ENCODE data around the gene UBE2O.

Gene UBE2O

DNA sequence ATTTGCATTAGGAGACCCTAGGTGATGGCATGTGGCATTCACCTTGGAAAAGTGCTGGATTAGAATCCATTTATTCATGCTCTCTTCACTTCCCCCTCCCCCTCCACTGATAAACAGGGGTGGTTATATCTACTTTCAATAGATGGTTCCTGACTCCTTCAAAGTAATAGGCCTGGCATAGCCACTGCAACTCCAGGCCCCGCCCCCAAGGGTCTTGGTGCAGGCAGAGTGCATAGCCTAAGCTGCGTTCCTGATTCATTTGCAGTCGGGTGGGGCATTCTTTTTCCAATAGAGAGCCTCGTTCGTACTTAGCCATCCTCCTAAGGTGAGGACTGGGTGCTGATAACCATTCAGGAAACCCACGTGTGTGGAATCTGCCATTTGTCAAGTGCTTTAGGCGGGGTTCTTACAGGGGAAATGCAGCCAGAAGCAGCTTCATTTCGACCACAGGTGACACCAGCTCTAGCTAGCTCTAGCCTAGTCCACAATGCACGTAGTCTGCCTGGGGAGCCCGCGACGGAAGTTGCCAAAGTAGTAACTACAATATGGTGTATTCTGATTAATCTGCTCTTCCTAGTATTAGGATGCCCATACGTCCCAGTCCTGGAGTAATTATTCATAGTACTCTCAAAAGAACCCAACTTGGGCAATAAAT lies 11.1 kb downstream of the UBE2O start:
- ATAC-seq (no peak), DNase-seq (ENCODE audit: low spot score in 2 of 2) (no peak)
- Mint-ChIP-seq H3K9me3 (no peaks in the 10 kb centered on the region), H3K27ac (peak overlapping the region; percentile 80), H3K4me3 (no peak overlapping the region), H3K36me3 (no peaks in the 10 kb centered on the region), H3K4me1 (peaks cover 79% of the 10 kb centered on the region)

GRCh38 chr17:76440751-76441362 lies 12.1 kb downstream of the UBE2O start:
- Mint-ChIP-seq H3K36me3 (no peaks in the 10 kb centered on the region), H3K4me1 (peaks cover 75% of the 10 kb centered on the region), H3K27ac (no peak overlapping the region), H3K4me3 (no peak overlapping the region), H3K9me3 (no peaks in the 10 kb centered on the region)
- ATAC-seq (no peak), DNase-seq (ENCODE audit: low spot score in 2 of 2) (no peak)

DNA sequence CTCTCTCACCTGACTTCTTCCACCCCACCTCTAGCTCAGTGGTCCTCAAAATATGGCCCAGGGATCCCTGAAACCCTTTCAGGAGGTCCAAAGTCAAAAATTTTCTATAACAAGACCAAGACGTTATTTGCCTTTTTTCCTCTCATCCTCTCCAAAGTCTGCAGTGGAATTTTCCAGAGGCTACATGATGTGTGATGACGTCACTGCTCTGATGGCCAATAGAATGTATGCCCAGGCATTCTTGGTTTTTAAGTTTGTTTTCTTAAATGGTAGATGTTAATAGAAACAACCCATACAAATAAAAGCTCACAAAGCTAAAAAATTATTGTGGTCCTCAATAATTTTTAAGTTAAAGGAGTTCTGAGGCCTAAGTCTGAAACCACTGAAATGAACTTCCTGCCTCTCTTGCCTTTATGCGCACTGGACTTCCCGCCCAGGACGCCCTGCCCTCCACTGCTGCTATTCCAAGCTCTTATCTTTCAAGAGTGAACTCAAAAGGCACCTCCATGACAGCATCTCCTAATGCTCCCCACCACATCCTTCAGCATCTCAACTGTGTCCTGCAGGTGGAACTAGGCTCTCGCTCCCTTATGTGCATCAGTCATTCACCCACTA lies 13.5 kb downstream of the UBE2O start:
- no peak overlapping the region for H3K4me3 Mint-ChIP-seq
- H3K36me3 Mint-ChIP-seq = peaks cover 2% of the 10 kb centered on the region
- H3K4me1 Mint-ChIP-seq = peaks cover 60% of the 10 kb centered on the region
- no peak for DNase-seq (ENCODE audit: low spot score in 2 of 2)
- ATAC-seq = no peak
- no peaks in the 10 kb centered on the region for H3K9me3 Mint-ChIP-seq
- H3K27ac Mint-ChIP-seq = peak overlapping the region; percentile 4

DNA sequence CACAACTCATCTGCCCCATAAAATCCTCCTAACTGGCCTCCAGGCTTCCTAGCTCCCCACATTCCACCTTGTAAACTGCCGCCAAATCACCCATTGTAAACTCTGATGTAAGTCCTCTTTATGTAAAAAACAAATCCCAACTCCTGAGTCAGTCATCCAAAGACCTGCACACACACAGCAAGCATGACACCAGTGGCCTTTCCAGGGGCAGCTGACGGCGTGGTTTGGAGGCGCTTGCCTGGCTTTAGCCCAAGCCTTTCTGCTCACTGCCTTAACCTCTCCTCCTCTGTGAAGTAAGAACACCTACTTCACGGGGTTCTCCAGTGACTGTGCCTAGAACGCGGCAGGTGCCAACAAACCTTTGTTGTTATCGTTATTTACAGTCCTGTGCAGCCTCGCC lies 14.0 kb downstream of the UBE2O start:
- Mint-ChIP-seq H3K27ac (no peak overlapping the region), H3K9me3 (no peaks in the 10 kb centered on the region), H3K4me1 (peaks cover 55% of the 10 kb centered on the region), H3K4me3 (no peak overlapping the region), H3K36me3 (peaks cover 7% of the 10 kb centered on the region)
- DNase-seq (ENCODE audit: low spot score in 2 of 2) = no peak
- ATAC-seq = no peak

- no peak for DNase-seq (ENCODE audit: low spot score in 2 of 2)
- H3K4me3 Mint-ChIP-seq = no peak overlapping the region
- ATAC-seq = no peak
- no peaks in the 10 kb centered on the region for H3K9me3 Mint-ChIP-seq
- H3K36me3 Mint-ChIP-seq = peaks cover 8% of the 10 kb centered on the region
- peaks cover 50% of the 10 kb centered on the region for H3K4me1 Mint-ChIP-seq
- H3K27ac Mint-ChIP-seq = no peak overlapping the region
These were observed 15.2 kb downstream of the UBE2O start for GRCh38 chr17:76437467-76438402.

GRCh38 chr17:76435751-76436150 lies 17.2 kb downstream of the UBE2O start:
- Mint-ChIP-seq H3K9me3 (no peaks in the 10 kb centered on the region), H3K27ac (no peak overlapping the region), H3K4me3 (no peak overlapping the region), H3K4me1 (peaks cover 38% of the 10 kb centered on the region), H3K36me3 (peaks cover 8% of the 10 kb centered on the region)
- ATAC-seq (no peak), DNase-seq (ENCODE audit: low spot score in 2 of 2) (no peak)

- no peak for ATAC-seq
- H3K9me3 Mint-ChIP-seq = no peaks in the 10 kb centered on the region
- no peak overlapping the region for H3K4me3 Mint-ChIP-seq
- no peak for DNase-seq (ENCODE audit: low spot score in 2 of 2)
- peaks cover 36% of the 10 kb centered on the region for H3K4me1 Mint-ChIP-seq
- H3K36me3 Mint-ChIP-seq = peaks cover 8% of the 10 kb centered on the region
- H3K27ac Mint-ChIP-seq = no peak overlapping the region
These were observed 18.1 kb downstream of the UBE2O start for GRCh38 chr17:76434870-76435269.

DNA sequence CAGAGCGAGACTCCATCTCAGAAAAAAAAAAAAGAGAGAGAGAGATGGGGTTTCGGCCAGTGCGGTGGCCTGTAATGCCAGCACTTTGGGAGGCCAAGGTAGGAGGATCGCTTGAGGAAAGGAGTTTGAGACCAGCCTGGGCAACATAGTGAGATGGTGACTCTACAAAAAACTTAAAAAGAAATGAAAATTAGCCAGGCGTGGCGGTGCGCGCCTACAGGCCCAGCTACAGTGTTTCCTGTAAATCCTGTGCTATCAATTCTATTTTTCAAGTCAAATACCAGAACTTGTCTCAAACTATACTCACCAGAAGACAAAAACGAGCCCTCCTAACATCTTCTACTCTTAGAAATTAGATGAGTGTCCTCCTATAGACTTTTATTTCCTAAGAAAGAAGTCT lies 19.3 kb downstream of the UBE2O start:
- H3K4me3 Mint-ChIP-seq = no peak overlapping the region
- ATAC-seq (no peak), DNase-seq (ENCODE audit: low spot score in 2 of 2) (no peak)
- peaks cover 8% of the 10 kb centered on the region for H3K36me3 Mint-ChIP-seq
- no peaks in the 10 kb centered on the region for H3K9me3 Mint-ChIP-seq
- H3K4me1 Mint-ChIP-seq = peaks cover 28% of the 10 kb centered on the region
- no peak overlapping the region for H3K27ac Mint-ChIP-seq

DNA sequence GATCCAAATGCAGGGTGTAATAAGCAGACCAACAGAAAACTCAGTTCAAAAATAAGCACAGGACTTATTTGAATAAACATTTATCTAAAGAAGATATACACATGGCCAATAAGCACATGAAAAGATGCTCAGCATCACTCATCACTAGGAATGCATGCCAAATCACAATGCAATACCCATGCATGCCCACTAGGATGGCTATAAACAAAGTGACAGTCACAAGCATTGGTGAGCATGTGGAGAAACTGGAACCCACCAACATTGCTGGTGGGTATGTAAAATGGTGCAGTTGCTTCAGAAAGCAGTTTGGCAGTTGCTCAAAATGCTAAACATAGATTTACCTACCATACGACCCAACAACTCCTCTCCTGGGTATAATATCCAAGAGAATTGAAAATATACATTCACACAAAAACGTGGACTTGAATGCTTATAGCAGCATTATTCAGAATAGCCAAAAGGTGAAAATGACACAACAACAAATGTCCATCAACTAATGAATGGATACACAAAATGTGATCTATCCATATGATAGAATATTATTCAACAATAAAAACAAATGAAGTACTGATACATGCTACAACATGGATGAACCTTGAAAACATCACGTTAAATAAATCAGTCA lies 20.1 kb downstream of the UBE2O start:
- ATAC-seq (no peak), DNase-seq (ENCODE audit: low spot score in 2 of 2) (no peak)
- Mint-ChIP-seq H3K4me3 (no peak overlapping the region), H3K36me3 (peaks cover 8% of the 10 kb centered on the region), H3K4me1 (peaks cover 27% of the 10 kb centered on the region), H3K9me3 (no peaks in the 10 kb centered on the region), H3K27ac (no peak overlapping the region)

DNA sequence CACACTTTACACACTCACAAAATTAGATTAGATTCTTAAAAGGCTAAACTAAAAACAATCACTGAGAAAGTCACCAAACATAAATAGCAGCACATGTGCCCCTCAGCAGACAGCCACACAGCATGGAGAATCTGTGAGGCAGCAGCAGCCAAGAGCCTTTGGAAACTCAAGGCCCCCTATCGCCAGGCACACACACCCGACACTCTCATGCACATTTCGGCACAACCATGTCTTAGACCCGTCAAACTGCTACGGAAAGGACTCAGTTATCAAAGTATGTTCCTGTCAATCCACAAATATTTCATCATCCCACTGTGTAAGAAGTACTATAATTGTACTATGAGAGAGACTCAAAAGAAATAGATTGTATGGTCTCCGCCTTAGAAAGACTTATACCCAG lies 20.9 kb downstream of the UBE2O start:
- no peak overlapping the region for H3K27ac Mint-ChIP-seq
- H3K4me1 Mint-ChIP-seq = peaks cover 26% of the 10 kb centered on the region
- ATAC-seq = no peak
- DNase-seq (ENCODE audit: low spot score in 2 of 2) = no peak
- no peaks in the 10 kb centered on the region for H3K9me3 Mint-ChIP-seq
- H3K4me3 Mint-ChIP-seq = no peak overlapping the region
- H3K36me3 Mint-ChIP-seq = peaks cover 8% of the 10 kb centered on the region

GRCh38 chr17:76431509-76431908 lies 21.4 kb downstream of the UBE2O start:
- Mint-ChIP-seq H3K4me3 (no peak overlapping the region), H3K36me3 (peaks cover 8% of the 10 kb centered on the region), H3K4me1 (peaks cover 26% of the 10 kb centered on the region), H3K27ac (no peak overlapping the region), H3K9me3 (no peaks in the 10 kb centered on the region)
- ATAC-seq = no peak
- DNase-seq (ENCODE audit: low spot score in 2 of 2) = no peak

GRCh38 chr17:76428511-76428910 lies 24.4 kb downstream of the UBE2O start:
- DNase-seq (ENCODE audit: low spot score in 2 of 2) (no peak), ATAC-seq (no peak)
- no peaks in the 10 kb centered on the region for H3K36me3 Mint-ChIP-seq
- no peak overlapping the region for H3K4me3 Mint-ChIP-seq
- H3K4me1 Mint-ChIP-seq = peaks cover 27% of the 10 kb centered on the region
- no peaks in the 10 kb centered on the region for H3K9me3 Mint-ChIP-seq
- no peak overlapping the region for H3K27ac Mint-ChIP-seq

GRCh38 chr17:76427501-76428231 lies 25.3 kb downstream of the UBE2O start:
- no peaks in the 10 kb centered on the region for H3K9me3 Mint-ChIP-seq
- ATAC-seq (no peak), DNase-seq (ENCODE audit: low spot score in 2 of 2) (no peak)
- peaks cover 26% of the 10 kb centered on the region for H3K4me1 Mint-ChIP-seq
- peaks cover under 1% of the 10 kb centered on the region for H3K36me3 Mint-ChIP-seq
- H3K4me3 Mint-ChIP-seq = no peak overlapping the region
- no peak overlapping the region for H3K27ac Mint-ChIP-seq

DNA sequence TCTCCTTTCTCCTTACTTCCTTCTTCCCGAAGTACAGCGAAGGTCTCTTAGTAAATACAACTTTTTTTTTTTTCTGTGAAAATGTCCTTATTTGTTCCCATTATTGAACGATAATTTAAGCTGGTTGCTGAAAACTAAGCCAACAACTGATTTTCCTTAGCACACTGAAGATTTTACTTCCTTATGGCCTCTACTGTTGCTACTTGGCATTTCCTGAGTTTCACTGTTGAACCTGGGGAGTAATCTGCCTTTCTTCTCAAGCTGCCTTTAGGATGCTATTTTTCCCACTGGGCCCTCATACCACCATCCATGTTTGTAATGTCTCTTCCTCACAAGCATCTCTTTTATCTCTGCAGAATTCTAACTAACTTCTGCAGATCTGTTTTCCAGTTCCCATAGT lies 26.1 kb downstream of the UBE2O start:
- Mint-ChIP-seq H3K4me1 (peaks cover 29% of the 10 kb centered on the region), H3K27ac (no peak overlapping the region), H3K4me3 (no peak overlapping the region), H3K36me3 (peaks cover 8% of the 10 kb centered on the region), H3K9me3 (no peaks in the 10 kb centered on the region)
- DNase-seq (ENCODE audit: low spot score in 2 of 2) (no peak), ATAC-seq (no peak)
